AG04450 (cell line): ENCODE data around the gene CHCHD3. TPM values are rescaled to one million over a fixed set of nuclear protein-coding genes. Genes with fewer than 3 reads are reported as not detected.

Source experiments
- CTCF ChIA-PET: fragments of 300-600, 350-600 bp; formaldehyde crosslinking; extraction: SDS; loops from one replicate; lab custom pipeline; 2022; ENCODE audit warnings: antibody characterized with exemption, inconsistent platforms; lab: Charles Lee
- POLR2A ChIA-PET: fragments of 350-600 bp; formaldehyde crosslinking; extraction: SDS; loops from one replicate; lab custom pipeline; 2021; ENCODE audit warnings: antibody characterized with exemption, inconsistent platforms; lab: Yijun Ruan, JAX
- DNase-seq: peaks from one replicate; pipeline ENCODE4 v3.0.0-alpha.2; 2011; ENCODE audit warnings: low read depth, low spot score
- H3K27ac ChIP-seq: one replicate; pipeline ENCODE4 v1.5.1; 2012; ENCODE audit warnings: low read depth, low read length, control low read depth
- H3K27me3 ChIP-seq: one replicate; pipeline ENCODE4 v1.6.0; 2012; ENCODE audit warnings: low read length; ENCODE audit not compliant: control insufficient read depth, insufficient read depth
- H3K4me3 ChIP-seq: 2 replicates; pipeline ENCODE4 v1.5.1; 2011; ENCODE audit warnings: mild to moderate bottlenecking, low read depth, low read length, control low read depth
- H3K9me3 ChIP-seq: 2 replicates; pipeline ENCODE4 v1.5.1; 2012; ENCODE audit warnings: low read length; ENCODE audit not compliant: control insufficient read depth, insufficient read depth
- CTCF ChIP-seq: IDR thresholded peaks from 2 replicates; pipeline ENCODE4 v1.5.1; 2011; ENCODE audit warnings: low read depth, low read length, control low read depth, inconsistent platforms
- polyA plus RNA-seq: library from polyadenylated mRNA; depleted of rRNA; stranded (reverse); fragments of >200 nt; gene quantifications from 2 replicates; pipeline ENCODE4 v1.2.3, GENCODE V29; 2011

CHCHD3 gene
- polyA plus RNA-seq, 1 experiment, result 77.8 TPM

- no peaks in the 10 kb centered on the region for H3K27me3 ChIP-seq
- H3K9me3 ChIP-seq, result no peaks in the 10 kb centered on the region; the same call in 1 of the 2 replicates
- no peak for TF ChIP-seq CTCF
- POLR2A ChIA-PET, result interaction anchor here (0.6 kb wide), 1 partner anchor 1668 kb away, joined by 3 read pairs; no protein-coding TSS in a partner anchor
- H3K4me3 ChIP-seq, result no peak overlapping the region
- no peak overlapping the region for H3K27ac ChIP-seq
- CTCF ChIA-PET, result interaction anchor here (2.3 kb wide), 1 partner anchor 454 kb away, joined by 8 read pairs; no protein-coding TSS in a partner anchor
- DNase-seq, result no peak
These were observed 101.5 kb downstream of the CHCHD3 start for GRCh38 chr7:132980402-132980801.

GRCh38 chr7:132979524-132979923 lies 102.4 kb downstream of the CHCHD3 start:
- ChIA-PET CTCF (interaction anchor here (2.3 kb wide), 1 partner anchor 455 kb away, joined by 8 read pairs; no protein-coding TSS in a partner anchor), POLR2A (no interaction called here)
- no peaks in the 10 kb centered on the region; the same call in 1 of the 2 replicates for H3K9me3 ChIP-seq

GRCh38 chr7:132977234-132977633 lies 104.7 kb downstream of the CHCHD3 start:
- DNase-seq, result no peak
- TF ChIP-seq CTCF, result no peak
- POLR2A ChIA-PET, result no interaction called here

More at GRCh38 chr7:132979524-132979923, 102.4 kb downstream of the CHCHD3 start:
- no peak for TF ChIP-seq CTCF
- no peak for DNase-seq
- Histone ChIP-seq H3K4me3 (no peak overlapping the region), H3K27me3 (no peaks in the 10 kb centered on the region), H3K27ac (no peak overlapping the region)

GRCh38 chr7:132972745-132973144 lies 109.1 kb downstream of the CHCHD3 start:
- no peak overlapping the region for H3K4me3 ChIP-seq
- no peaks in the 10 kb centered on the region for H3K9me3 ChIP-seq
- DNase-seq, result no peak
- H3K27ac ChIP-seq, result no peak overlapping the region
- TF ChIP-seq CTCF, result no peak
- ChIA-PET CTCF (no interaction called here), POLR2A (no interaction called here)
- H3K27me3 ChIP-seq, result no peaks in the 10 kb centered on the region

More at GRCh38 chr7:132977234-132977633, 104.7 kb downstream of the CHCHD3 start:
- CTCF ChIA-PET, result no interaction called here
- no peaks in the 10 kb centered on the region for H3K9me3 ChIP-seq
- no peaks in the 10 kb centered on the region for H3K27me3 ChIP-seq
- no peak overlapping the region for H3K4me3 ChIP-seq
- H3K27ac ChIP-seq, result no peak overlapping the region

- POLR2A ChIA-PET, result no interaction called here
- CTCF ChIA-PET, result no interaction called here
These were observed 111.6 kb downstream of the CHCHD3 start for GRCh38 chr7:132970257-132970656.

More at GRCh38 chr7:132970257-132970656, 111.6 kb downstream of the CHCHD3 start:
- TF ChIP-seq CTCF, result no peak
- Histone ChIP-seq H3K9me3 (no peaks in the 10 kb centered on the region), H3K27ac (no peak overlapping the region), H3K27me3 (no peaks in the 10 kb centered on the region), H3K4me3 (no peak overlapping the region)
- DNase-seq, result no peak
